ENCODE results near the gene AKAP11.
"Not testable (repeated sequence)": the region's sequence is repeated elsewhere in the genome, so short reads cannot be mapped to it uniquely, and the experiment has no call there.

Gene AKAP11

GRCh38 chr13:42272115-42272803, at the start of gene AKAP11:
Gene AKAP11 (plus strand): TSS chr13:42272152. CDS start chr13:42286349, 14,197 bp downstream.
- DNase-seq: no peak

GRCh38 chr13:42223681-42224080, 48.3 kb upstream of the AKAP11 start:
- no peak for DNase-seq

DNA sequence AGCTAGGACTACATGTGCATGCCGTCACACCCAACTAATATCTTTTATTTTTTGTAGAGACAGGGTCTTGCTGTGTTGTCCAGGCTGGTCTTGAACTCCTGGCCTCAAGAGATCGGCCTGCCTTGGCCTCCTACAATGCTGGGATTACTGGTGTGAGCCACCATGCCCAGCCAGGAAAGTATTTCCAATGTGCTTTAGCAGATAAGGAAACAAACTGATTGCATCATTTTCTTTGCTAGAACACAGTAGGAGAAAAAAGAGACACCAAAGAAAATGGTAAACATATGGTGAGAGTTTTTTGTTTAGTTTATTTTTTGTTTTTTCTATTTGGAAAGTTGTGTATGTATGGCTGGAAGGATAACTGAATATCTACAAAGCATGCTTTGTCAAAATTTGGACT, 46.9 kb upstream of the AKAP11 start:
- no peak for DNase-seq

- DNase-seq: not testable (repeated sequence)
These were observed 45.2 kb upstream of the AKAP11 start for GRCh38 chr13:42226759-42227158.

GRCh38 chr13:42228527-42228926, 43.4 kb upstream of the AKAP11 start:
- DNase-seq: no peak

DNA sequence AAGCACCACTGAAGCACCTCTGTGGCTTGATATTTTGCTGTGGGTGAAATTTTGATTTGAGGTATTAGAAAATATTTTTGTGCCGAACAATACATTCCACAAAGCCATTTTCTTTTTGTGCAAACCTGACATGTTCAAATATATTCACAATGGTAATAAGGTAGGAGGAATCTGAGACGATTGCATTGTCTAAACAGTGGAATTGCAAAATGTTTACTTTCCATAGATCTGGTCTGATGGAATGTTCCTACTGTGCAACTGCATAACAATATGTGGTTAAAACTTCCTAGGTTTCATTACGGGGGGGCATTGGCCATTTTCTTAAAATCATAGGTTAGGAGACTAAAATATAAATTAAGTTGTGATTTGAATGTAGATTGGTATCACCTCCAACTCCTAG, 42.7 kb upstream of the AKAP11 start:
- DNase-seq: no peak

- DNase-seq: no peak
These were observed 39.3 kb upstream of the AKAP11 start for GRCh38 chr13:42232671-42233070.

GRCh38 chr13:42233726-42234125, 38.2 kb upstream of the AKAP11 start:
- DNase-seq: no peak

DNA sequence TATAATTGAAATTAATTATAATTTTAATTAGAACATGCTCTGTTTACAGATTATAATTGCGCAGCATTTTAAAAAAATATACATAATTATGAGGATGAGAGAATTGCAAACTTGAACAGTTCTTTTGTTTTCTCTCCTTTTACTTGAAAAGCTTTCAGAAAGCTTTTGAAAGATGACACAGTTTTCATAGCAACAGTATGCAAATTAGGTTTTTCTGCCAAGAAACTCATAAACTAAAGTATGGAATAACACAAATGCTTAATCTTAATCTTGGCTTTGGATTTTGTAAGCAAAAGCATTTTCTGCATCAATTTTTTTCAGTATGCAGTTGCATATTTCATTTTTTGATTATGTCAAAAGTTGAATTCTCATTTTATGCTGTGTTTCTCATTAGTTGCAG, 32.8 kb upstream of the AKAP11 start:
- no peak for DNase-seq

GRCh38 chr13:42239644-42240043, 32.3 kb upstream of the AKAP11 start:
- DNase-seq: no peak

- DNase-seq: no peak
These were observed 25.4 kb upstream of the AKAP11 start for GRCh38 chr13:42246541-42246940.

DNA sequence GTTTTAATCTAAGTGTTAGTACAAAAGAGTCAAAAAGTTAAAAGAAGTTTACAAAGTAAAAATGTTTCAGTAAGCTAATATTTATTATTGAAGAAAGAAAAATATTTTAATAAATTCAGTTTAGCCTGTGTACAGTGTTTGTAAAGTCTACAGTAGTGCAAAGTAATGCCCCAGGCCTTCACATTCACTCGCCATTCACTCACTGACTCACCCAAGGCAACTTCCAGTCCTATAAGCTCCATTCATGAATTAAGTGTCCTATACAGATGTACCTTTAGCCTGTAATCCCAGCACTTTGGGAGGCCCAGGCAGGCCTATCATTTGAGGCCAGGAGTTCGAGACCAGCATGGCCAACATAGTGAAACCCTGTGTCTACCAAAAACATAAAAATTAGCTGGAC, 24.1 kb upstream of the AKAP11 start:
- no peak for DNase-seq

DNA sequence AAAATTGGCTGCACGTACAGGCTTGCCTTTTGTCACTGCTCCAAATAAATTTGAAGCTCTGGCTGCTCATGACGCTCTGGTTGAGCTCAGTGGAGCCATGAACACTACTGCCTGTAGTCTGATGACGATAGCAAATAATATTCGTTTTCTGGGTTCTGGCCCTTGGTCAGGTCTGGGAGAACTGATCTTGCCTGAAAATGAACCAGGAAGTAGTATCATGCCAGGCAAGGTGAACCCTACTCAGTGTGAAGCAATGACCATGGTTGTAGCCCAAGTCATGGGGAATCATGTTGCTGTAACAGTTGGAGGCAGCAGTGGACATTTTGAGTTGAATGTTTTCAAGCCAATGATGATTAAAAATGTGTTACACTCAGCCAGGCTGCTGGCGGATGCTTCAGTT, 16.1 kb upstream of the AKAP11 start:
- no peak for DNase-seq

DNA sequence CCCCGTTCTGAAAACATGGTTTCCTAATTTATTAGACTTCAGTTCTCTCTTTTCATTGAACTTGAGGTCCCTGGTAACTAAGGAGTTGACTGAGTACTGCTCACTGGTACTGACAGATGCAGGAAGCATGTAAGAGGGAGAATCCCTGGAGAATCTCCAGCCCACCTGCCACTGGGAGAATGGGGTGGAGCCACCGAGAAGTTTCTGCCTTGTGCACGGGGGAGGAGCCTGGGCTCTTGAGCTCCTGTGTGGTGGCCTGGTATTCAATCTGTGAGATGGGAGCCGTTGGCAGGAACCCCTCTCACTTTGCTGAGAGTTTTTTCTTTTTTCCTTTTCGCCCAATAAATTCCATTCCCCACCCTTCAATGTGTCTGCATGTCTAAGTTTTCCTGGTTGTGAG, 13.2 kb upstream of the AKAP11 start:
- DNase-seq: peak; percentile 52

GRCh38 chr13:42259515-42259914, 12.4 kb upstream of the AKAP11 start:
- no peak for DNase-seq

DNA sequence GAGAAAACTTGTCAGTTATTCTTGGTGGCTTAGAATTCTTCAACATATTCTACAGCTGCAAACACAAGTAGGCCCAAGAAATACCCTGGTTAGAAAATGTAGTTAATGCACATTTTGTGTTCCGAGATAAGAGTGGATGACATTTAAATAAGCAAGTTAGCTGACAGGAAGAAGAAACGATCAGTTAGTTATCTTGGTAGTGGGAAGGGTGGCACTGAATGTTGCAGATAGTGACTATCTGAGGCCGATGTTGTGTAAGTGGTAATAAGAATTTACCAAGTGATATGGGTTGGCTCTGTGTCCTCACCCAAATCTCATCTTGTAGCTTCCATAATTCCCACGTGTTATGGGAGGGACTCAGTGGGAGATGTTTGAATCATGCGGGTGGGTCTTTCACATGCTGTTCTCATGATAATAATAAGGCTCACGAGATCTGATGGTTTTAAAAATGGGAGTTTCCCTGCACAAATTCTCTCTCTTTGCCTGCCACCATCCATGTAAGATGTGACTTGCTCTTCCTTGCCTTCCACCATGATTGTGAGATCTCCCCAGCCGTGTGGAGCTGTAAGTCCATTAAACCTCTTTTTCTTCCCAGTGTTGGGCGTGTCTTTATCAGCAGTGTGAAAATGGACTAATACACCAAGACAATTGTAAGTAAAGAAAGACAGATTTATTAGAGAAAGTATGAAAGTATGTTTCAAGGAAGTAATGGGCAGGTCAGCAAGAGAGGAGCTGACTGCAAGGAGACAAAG, 10.9 kb upstream of the AKAP11 start:
- no peak for DNase-seq

DNA sequence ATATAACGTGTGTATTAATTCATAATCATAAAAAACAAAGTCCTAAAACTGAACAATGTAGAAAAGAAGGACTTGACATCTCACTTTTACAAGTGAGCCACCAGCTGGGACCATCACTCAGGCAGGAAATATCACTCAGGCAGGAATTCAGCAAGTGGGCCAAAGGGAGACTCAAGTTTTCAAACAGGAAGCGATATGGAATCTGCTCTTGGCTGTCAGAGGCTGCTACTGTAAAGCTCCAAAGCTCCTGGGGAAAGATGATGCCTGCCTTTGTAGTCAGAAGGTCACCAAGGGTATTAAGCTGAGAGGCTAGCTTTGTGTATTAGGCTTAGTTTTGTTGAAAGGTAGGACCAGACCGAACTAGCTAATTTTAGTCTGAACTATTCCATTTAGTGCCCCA, 5.5 kb upstream of the AKAP11 start:
- DNase-seq: no peak

GRCh38 chr13:42270160-42270856, 1.6 kb upstream of the AKAP11 start:
- DNase-seq: no peak

DNA sequence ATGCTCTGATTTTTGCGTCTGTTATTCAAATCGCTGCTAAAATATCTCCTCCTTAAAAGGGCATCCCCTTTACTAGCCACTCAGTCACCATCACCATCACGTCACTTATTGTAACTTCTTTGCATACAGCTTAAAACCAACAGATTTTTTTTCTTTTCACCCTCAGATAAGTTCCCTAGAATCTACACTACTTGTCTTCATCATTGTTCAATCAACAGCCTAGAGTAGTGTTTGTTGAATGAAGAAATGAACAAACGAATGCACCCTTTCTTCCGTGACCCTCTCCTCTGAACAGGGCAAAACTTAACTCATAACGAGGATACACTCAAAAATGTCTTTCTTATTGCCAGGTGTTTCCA, 1.1 kb upstream of the AKAP11 start:
- DNase-seq: no peak

DNA sequence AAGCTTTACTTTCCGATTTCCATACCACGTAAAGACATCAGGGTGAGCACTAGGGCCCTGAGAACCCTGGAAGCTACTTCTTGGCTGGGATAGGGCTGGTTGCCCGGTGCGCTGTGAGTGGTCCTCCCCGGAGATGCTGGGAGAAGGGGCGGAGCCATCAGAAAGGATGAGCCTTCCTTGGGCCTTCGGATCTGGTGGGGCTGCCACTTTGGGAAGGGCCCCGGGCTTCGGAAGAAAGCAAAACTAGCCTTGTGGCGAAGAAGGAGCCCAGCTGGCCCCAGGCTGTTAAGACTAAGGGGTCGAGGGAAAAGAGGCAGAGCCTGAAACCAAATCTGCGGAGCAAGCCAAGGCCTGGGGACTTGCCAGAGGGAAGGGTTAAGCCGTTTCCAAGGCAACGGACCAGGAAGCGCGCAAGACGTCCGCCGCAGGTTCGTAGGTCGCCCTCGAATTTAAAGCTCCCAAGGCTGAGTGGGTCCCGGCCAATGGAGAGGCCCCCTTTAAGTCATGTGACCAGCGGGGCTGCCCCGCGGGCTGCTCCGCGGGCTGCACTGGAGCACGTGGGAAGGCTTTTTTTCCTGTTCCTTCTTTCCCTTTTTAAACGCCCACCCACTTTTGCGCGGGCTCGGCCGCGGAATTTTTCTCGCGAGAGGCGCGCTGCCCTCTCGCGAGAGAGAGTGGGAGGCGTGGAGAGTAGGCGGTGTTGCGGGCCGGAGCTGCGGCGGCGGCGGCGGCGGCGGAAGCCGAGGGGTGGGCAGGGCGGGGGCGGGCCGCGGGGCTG, 426 bp upstream of the AKAP11 start:
- DNase-seq: peak; percentile 89

DNA sequence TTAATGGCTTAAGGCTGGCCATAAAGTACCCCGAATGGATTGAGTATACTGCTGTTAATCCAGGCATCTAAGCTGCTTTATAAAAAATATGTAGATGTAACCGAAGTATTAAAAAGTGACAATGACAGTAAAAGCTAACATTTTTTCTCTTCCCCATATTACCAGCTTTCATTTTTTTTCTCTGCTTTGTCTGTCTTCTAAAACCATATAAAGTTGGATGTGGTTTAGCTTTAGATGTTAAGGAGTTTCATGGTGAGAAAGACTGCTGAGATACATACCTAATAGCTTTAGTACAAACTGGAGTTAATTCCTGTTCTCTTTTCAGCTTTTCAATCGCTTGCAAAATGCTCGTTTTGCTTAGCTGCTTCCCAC, 838 bp downstream of the AKAP11 start:
- DNase-seq: no peak

- no peak for DNase-seq
These were observed 2.6 kb downstream of the AKAP11 start for GRCh38 chr13:42274386-42275097.

DNA sequence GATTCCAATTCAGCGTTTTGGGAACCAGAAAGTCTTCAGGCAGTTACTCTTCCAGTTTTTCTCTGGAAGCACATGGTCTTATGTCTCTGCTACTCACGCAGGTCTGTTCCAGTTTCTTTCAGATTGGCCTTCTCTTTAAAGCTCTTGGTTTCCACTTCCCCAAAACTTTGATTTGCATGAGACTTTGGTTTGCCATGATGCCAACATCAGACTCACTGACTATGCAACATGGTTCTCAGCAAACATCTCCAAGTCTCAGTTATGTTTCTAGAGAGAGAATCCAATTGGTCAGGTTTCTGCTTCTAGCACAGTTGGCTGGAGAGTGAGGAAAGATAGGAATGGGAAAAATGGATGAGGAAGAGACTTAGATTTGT, 3.1 kb downstream of the AKAP11 start:
- DNase-seq: no peak

Measured in NCI-H524 treated with DMSO at 0.1 percent for 48 hours (cell line).